H1 (cell line): Measurements from ENCODE around the gene UNC119B. TPM values are rescaled to one million over a fixed set of nuclear protein-coding genes. Genes with fewer than 3 reads are reported as not detected.

Experiments used
- CTCF ChIA-PET: fragments of 300-600 bp; sonication (Branson Sonifier 250); formaldehyde crosslinking; loops from one replicate; lab custom pipeline; 2021; ENCODE audit not compliant: partially characterized antibody; lab: Charles Lee
- POLR2A ChIA-PET: fragments of 300-600 bp; sonication (Branson Sonifier 250); formaldehyde crosslinking; loops from one replicate; lab custom pipeline; 2021; ENCODE audit warnings: inconsistent platforms; ENCODE audit not compliant: partially characterized antibody; lab: Charles Lee
- DNase-seq, 2 experiments: peaks; one replicate each; pipeline versions ENCODE4 v3.0.0 to v3.0.0-alpha.2; 2010 to 2022; ENCODE audit warnings: low spot score in 2 of 2, low read depth in 1 of 2, mixed read lengths in 1 of 2
- FAIRE-seq: peaks from 2 replicates; lab custom pipeline; 2011; peaks lifted over from hg19 to GRCh38; lab: Jason Lieb, UNC
- H2AFZ ChIP-seq: 2 replicates; pipeline ENCODE4 v1.8.1; 2012; ENCODE audit warnings: low read length, inconsistent platforms
- H2AK5ac ChIP-seq: 2 replicates; pipeline ENCODE4 v1.6.1; 2013; ENCODE audit warnings: low read depth, low read length
- H2BK120ac ChIP-seq: replicated peaks from 2 replicates; pipeline ENCODE3; 2013; ENCODE audit warnings: low read depth, low read length, inconsistent platforms
- H2BK12ac ChIP-seq: 2 replicates; pipeline ENCODE4 v1.6.1; 2013; ENCODE audit warnings: low read depth, low read length
- H2BK15ac ChIP-seq: 2 replicates; pipeline ENCODE4 v1.6.1; 2013; ENCODE audit warnings: low read length
- H2BK20ac ChIP-seq: 2 replicates; pipeline ENCODE4 v1.6.1; 2013; ENCODE audit warnings: low read length
- H2BK5ac ChIP-seq: 2 replicates; pipeline ENCODE4 v1.6.1; 2013; ENCODE audit warnings: low read depth, low read length
- H3K14ac ChIP-seq: 2 replicates; pipeline ENCODE4 v1.6.1; 2013; ENCODE audit warnings: inconsistent platforms; ENCODE audit not compliant: insufficient read length
- H3K18ac ChIP-seq: 2 replicates; pipeline ENCODE4 v1.6.1; 2013; ENCODE audit warnings: low read length; ENCODE audit errors: extremely low read depth
- H3K23ac ChIP-seq: 2 replicates; pipeline ENCODE4 v1.6.1; 2013; ENCODE audit warnings: inconsistent platforms; ENCODE audit not compliant: insufficient read length
- H3K23me2 ChIP-seq: 2 replicates; pipeline ENCODE4 v1.6.1; 2013; ENCODE audit warnings: low read depth, low read length
- H3K27ac ChIP-seq: 2 replicates; pipeline ENCODE4 v1.6.1; 2011; ENCODE audit warnings: low read depth, low read length, inconsistent platforms
- H3K27me3 ChIP-seq, 4 experiments: replicated peaks in 1 of 4; 1 replicate in 1 of 4; 2 replicates in 3 of 4; pipeline versions ENCODE4 v1.6.1 to v1.8.1; 2011 to 2013; ENCODE audit warnings: low read length in 3 of 4, mild to moderate bottlenecking in 3 of 4, inconsistent platforms in 2 of 4, mixed read lengths in 2 of 4, moderate library complexity in 1 of 4; ENCODE audit not compliant: control insufficient read depth in 3 of 4, insufficient read depth in 3 of 4; ENCODE audit errors: extremely low read depth in 1 of 4
- H3K36me3 ChIP-seq, 4 experiments: 2 replicates each; pipeline versions ENCODE4 v1.6.1 to v1.8.1; 2011 to 2013; ENCODE audit warnings: mild to moderate bottlenecking in 4 of 4, low read length in 3 of 4, moderate library complexity in 2 of 4, control low read depth in 1 of 4, inconsistent platforms in 1 of 4; ENCODE audit not compliant: insufficient read depth in 4 of 4, control insufficient read depth in 2 of 4
- H3K4ac ChIP-seq: replicated peaks from 2 replicates; pipeline ENCODE3; 2013; ENCODE audit warnings: low read length, low read depth, mixed read lengths, inconsistent platforms; ENCODE audit not compliant: insufficient read length
- H3K4me1 ChIP-seq, 4 experiments: replicated peaks in 1 of 4; 1 replicate in 1 of 4; 2 replicates in 3 of 4; pipeline versions ENCODE4 v1.6.1 to v1.8.1; 2011 to 2013; ENCODE audit warnings: low read length in 3 of 4, inconsistent platforms in 2 of 4, mixed read lengths in 1 of 4; ENCODE audit not compliant: insufficient read depth in 4 of 4, control insufficient read depth in 3 of 4
- H3K4me2 ChIP-seq, 2 experiments: 2 replicates each; pipeline versions ENCODE4 v1.6.1 to v1.8.1; 2011 to 2013; ENCODE audit warnings: low read depth in 2 of 2, low read length in 2 of 2, control low read depth in 1 of 2, inconsistent platforms in 1 of 2, mild to moderate bottlenecking in 1 of 2; ENCODE audit not compliant: insufficient read depth in 1 of 2
- H3K4me3 ChIP-seq, 4 experiments: fragments of 200-600, 300-600 bp in 1 of 4; sonication (generic), shearing (Covaris generic), sonication (Bioruptor Twin) in 1 of 4; 2 replicates each; pipeline versions ENCODE4 v1.5.1 to v1.8.1; 2011 to 2016; ENCODE audit warnings: low read length in 4 of 4, low read depth in 3 of 4, control low read depth in 2 of 4, inconsistent platforms in 2 of 4, mild to moderate bottlenecking in 2 of 4, mixed read lengths in 1 of 4, moderate library complexity in 1 of 4; ENCODE audit not compliant: insufficient read depth in 2 of 4; ENCODE audit errors: extremely low read depth in 1 of 4
- H3K56ac ChIP-seq: replicated peaks from 2 replicates; pipeline ENCODE3; 2013; ENCODE audit warnings: low read depth, mild to moderate bottlenecking, mixed read lengths, low read length, inconsistent platforms; ENCODE audit not compliant: insufficient read length
- H3K79me1 ChIP-seq: 2 replicates; pipeline ENCODE4 v1.6.1; 2013; ENCODE audit warnings: low read depth, low read length, control low read depth
- H3K79me2 ChIP-seq, 2 experiments: 2 replicates each; pipeline versions ENCODE4 v1.6.1 to v1.8.1; 2012 to 2013; ENCODE audit warnings: low read length in 2 of 2, mild to moderate bottlenecking in 2 of 2, inconsistent platforms in 1 of 2; ENCODE audit not compliant: insufficient read depth in 2 of 2, control insufficient read depth in 1 of 2
- H3K9ac ChIP-seq, 4 experiments: replicated peaks in 1 of 4; 1 replicate in 1 of 4; 2 replicates in 3 of 4; pipeline versions ENCODE4 v1.6.1 to v1.8.1; 2011 to 2013; ENCODE audit warnings: low read depth in 3 of 4, low read length in 3 of 4, control low read depth in 2 of 4, mild to moderate bottlenecking in 2 of 4, moderate library complexity in 2 of 4, inconsistent platforms in 1 of 4; ENCODE audit errors: extremely low read depth in 1 of 4
- H3K9me3 ChIP-seq, 2 experiments: 2 replicates each; pipeline versions ENCODE4 v1.6.1 to v1.8.1; 2012 to 2013; ENCODE audit warnings: mild to moderate bottlenecking in 2 of 2, moderate library complexity in 2 of 2, control low read depth in 1 of 2, inconsistent platforms in 1 of 2, low read depth in 1 of 2, low read length in 1 of 2, mixed read lengths in 1 of 2; ENCODE audit not compliant: insufficient read depth in 2 of 2
- H4K20me1 ChIP-seq, 2 experiments: replicated peaks in 1 of 2; 2 replicates each; pipeline versions ENCODE3 to v1.8.1; 2011 to 2013; ENCODE audit warnings: inconsistent platforms in 2 of 2, low read length in 2 of 2, mild to moderate bottlenecking in 1 of 2; ENCODE audit not compliant: insufficient read depth in 2 of 2, control insufficient read depth in 1 of 2
- H4K5ac ChIP-seq: 2 replicates; pipeline ENCODE4 v1.6.1; 2013; ENCODE audit warnings: low read length, low read depth, mixed read lengths, inconsistent platforms; ENCODE audit not compliant: insufficient read length
- H4K8ac ChIP-seq: 2 replicates; pipeline ENCODE4 v1.8.0; 2013; ENCODE audit warnings: mild to moderate bottlenecking, moderate library complexity, low read length, inconsistent platforms; ENCODE audit not compliant: insufficient read depth; ENCODE audit errors: extremely low read depth
- H4K91ac ChIP-seq: replicated peaks from 2 replicates; pipeline ENCODE3; 2013; ENCODE audit warnings: low read length, mixed read lengths, inconsistent platforms; ENCODE audit not compliant: insufficient read length
- RAD21 ChIP-seq, 2 experiments: IDR thresholded peaks in 1 of 2; conservative IDR thresholded peaks in 1 of 2; 2 replicates each; pipeline ENCODE4 v1.6.1; 2011; ENCODE audit warnings: low read depth in 2 of 2, low read length in 2 of 2, improper control_type of control experiment in 1 of 2, inconsistent platforms in 1 of 2, mild to moderate bottlenecking in 1 of 2, moderate library complexity in 1 of 2
- SAP30 ChIP-seq: fragments of 300-600 bp; sonication (generic); IDR thresholded peaks from 2 replicates; pipeline ENCODE4 v1.7.1; 2012; ENCODE audit warnings: low read length, moderate library complexity, mild to moderate bottlenecking, inconsistent platforms; ENCODE audit not compliant: insufficient read depth, insufficient replicate concordance
- SIN3A ChIP-seq, 2 experiments: IDR thresholded peaks in 1 of 2; conservative IDR thresholded peaks in 1 of 2; 2 replicates each; pipeline ENCODE4 v1.6.1; 2011 to 2012; ENCODE audit warnings: low read length in 2 of 2, improper control_type of control experiment in 1 of 2, low read depth in 1 of 2, mild to moderate bottlenecking in 1 of 2
- SP2 ChIP-seq: IDR thresholded peaks from 2 replicates; pipeline ENCODE4 v1.6.1; 2012; ENCODE audit warnings: mild to moderate bottlenecking, low read length, inconsistent platforms
- WGBS, 2 experiments: shearing (Covaris generic) in 1 of 2; methylation state at CpG; one replicate each; pipeline versions ENCODE4 v1.1.6 to v1.1.7; 2013 to 2015; ENCODE audit warnings: low lambda C conversion rate in 2 of 2, mixed read lengths in 2 of 2, inconsistent platforms in 1 of 2, low coverage in 1 of 2, missing lambda C conversion rate in 1 of 2; ENCODE audit not compliant: insufficient replicate concordance in 2 of 2, insufficient coverage in 1 of 2, insufficient read length in 1 of 2; ENCODE audit errors: extremely low coverage in 1 of 2, missing lambda C conversion rate in 1 of 2; 5-methylcytosine and 5-hydroxymethylcytosine counted together
- polyA plus RNA-seq, 7 experiments: library from polyadenylated mRNA; depleted of rRNA in 3 of 7; stranded (reverse) in 5 of 7; unstranded in 2 of 7; fragments of >200 nt in 5 of 7; fragments of 200-250 nt in 2 of 7; gene quantifications; 1 replicate in 5 of 7; 2 replicates in 1 of 7; 4 replicates in 1 of 7; pipeline versions ENCODE4 v1.2.1 to v1.2.3, GENCODE V29; 2011 to 2013; ENCODE audit warnings: missing spikeins in 2 of 7, mixed read lengths in 2 of 7
- total RNA-seq: library from RNA; stranded (reverse); fragmentation: NEBNext Ultra II Directional; extraction: Animal tissue kit (Norgen Biotek cat#: 25700); gene quantifications from 2 replicates; pipeline ENCODE4 v1.2.1, GENCODE V29; 2021

The UNC119B gene
- total and polyA plus RNA-seq, 2 of the 8 experiments (the other 6 are each of a cell fraction or from before 2014, with no cell fraction given): 40.5 to 50.1 TPM

DNA sequence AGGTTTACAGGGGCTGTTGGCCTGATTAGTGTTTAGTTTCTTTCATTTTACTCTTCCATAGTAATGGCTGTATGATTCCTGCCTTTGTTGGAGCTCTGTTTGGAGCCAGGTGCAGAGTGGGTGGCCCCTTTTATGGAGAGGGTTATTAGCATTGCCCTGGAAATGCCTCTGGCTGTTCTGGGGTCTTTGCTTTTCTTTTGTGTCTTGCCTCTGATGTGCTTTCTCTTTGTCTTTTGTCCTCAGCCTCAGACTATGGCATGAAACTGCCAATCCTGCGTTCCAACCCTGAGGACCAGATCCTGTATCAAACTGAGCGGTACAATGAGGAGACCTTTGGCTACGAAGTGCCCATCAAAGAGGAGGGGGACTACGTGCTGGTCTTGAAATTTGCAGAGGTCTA is 16.4 kb upstream of the UNC119B start:
- Histone ChIP-seq H3K18ac (no peak overlapping the region), H4K20me1 (peaks cover 16 to 18% of the 10 kb centered on the region in 2 experiments), H3K56ac (no peak overlapping the region), H2BK120ac (no peak overlapping the region), H2BK12ac (peak overlapping the region; percentile 21; the same call in 1 of the 2 replicates), H3K4me1 (peaks cover 6 to 22% (median 13%) of the 10 kb centered on the region in 4 experiments; a peak in 6 of 7 replicates), H3K23me2 (peaks cover 1% of the 10 kb centered on the region), H3K36me3 (peaks cover 15 to 49% (median 42%) of the 10 kb centered on the region in 4 experiments), H2AK5ac (no peak overlapping the region), H3K4ac (no peak overlapping the region), H3K79me2 (peaks cover 28 to 68% of the 10 kb centered on the region in 2 experiments), H2AFZ (no peak overlapping the region), H4K91ac (no peak overlapping the region), H4K5ac (no peak overlapping the region), H3K27me3 (no peaks in the 10 kb centered on the region), H4K8ac (no peak overlapping the region), H2BK20ac (no peak overlapping the region), H2BK5ac (peak overlapping the region; percentile 37; the same call in 1 of the 2 replicates), H2BK15ac (no peak overlapping the region), H3K9me3 (no peaks in the 10 kb centered on the region), H3K9ac (no peak overlapping the region), H3K4me3 (no peak overlapping the region), H3K4me2 (peak overlapping the region; percentile 46 to 61; a peak in 3 of 4 replicates), H3K23ac (no peak overlapping the region), H3K14ac (no peak overlapping the region), H3K27ac (peak overlapping the region; percentile 53; the same call in 1 of the 2 replicates), H3K79me1 (peaks cover 8% of the 10 kb centered on the region; the same call in 1 of the 2 replicates)
- ChIA-PET POLR2A (interaction anchor here (1.0 to 1.6 kb wide), 5 partner anchors 9 to 44 kb away, joined by 3 to 8 read pairs (median 3); partner anchors contain the start of gene UNC119B), CTCF (interaction anchor here (0.6 to 10.4 kb wide), 4 partner anchors 16 to 975 kb away, joined by 3 to 87 read pairs (median 4); no protein-coding TSS in a partner anchor)
- 66% methylated on average over 4 of the region's 4 CpGs; no CpG with 5 or more reads in 1 of the 2 experiments for WGBS, 2 experiments
- DNase-seq: no peak
- no peak for FAIRE-seq
- TF ChIP-seq SIN3A (conservative IDR thresholded peaks at IDR 0.05 in 1 of 2, IDR thresholded peaks at IDR 0.05 in 1 of 2; ENCODE audit: low read depth in 1 of 2, low read length in 2 of 2): no peak
- no peak for TF ChIP-seq RAD21 (IDR thresholded peaks at IDR 0.05 in 1 of 2, conservative IDR thresholded peaks at IDR 0.05 in 1 of 2; ENCODE audit: low read depth in 2 of 2, low read length in 2 of 2)
- no peak for TF ChIP-seq SP2
- TF ChIP-seq SAP30: no peak
